ENCODE measurements around the gene CHSY1.

CHSY1 gene

DNA sequence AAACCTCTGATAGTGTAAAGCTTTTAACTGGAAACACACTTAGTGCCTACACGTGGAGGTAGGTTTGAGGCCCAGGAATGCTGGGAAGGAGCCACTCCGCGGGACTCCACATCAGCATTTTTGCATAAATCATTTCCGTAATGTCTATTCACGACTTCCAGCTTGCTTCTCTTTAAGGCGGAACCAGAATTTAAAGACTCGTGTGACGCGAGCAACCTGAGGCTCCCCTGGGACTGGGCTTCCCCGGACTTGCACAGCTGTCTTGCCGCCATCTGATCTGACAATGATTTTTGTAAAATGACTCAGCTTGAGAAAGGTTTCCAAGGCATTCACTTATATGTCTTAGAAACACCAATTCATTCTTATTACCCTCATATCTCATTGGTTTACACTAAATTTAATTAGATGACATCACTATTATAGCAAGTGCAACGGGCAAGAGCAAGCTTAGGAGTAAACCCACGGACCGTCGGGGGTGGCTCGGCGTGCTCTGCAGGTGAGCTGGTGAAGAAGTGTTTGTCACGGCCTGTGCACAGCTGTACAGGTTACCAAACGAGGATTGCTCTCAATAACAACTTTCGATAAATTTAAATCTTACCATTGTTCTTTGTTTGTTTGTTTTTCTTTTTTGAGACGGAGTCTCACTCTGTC lies 95.2 kb downstream of the CHSY1 start:
- no peak for DNase-seq (ENCODE audit: low spot score in 2 of 2)

DNA sequence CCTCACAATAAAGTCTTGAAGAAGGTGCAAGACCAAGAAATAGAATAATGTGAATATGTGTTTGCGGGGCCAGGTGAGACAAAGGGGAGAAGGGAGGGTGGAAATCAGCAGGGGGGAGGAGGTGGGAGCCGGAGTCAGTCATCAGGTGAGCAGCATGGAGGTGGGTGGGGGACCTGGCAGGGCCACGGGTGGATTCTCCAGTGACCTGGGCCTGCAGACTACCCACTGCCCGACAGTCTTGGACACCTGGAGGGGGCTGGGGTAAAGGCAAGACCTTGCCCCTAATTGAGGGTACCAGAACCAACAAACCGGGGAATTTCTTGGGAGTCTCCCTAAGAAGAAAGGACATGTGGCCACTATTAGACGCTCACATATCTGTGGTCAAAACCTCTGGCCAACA lies 95.8 kb downstream of the CHSY1 start:
- no peak overlapping the region for H3K4me3 ChIP-seq
- in situ Hi-C loops (cut with MboI; ENCODE audit: low sequenced_read_pairs): no loop called here
- H3K9me3 ChIP-seq: no peaks in the 10 kb centered on the region
- no peaks in the 10 kb centered on the region for H3K4me1 ChIP-seq
- no peaks in the 10 kb centered on the region for H3K36me3 ChIP-seq (replicated peaks)
- no peaks in the 10 kb centered on the region for H3K27me3 ChIP-seq (ENCODE audit: low read depth)
- no peak for DNase-seq (ENCODE audit: low spot score in 2 of 2)

More for the DNA sequence above, 95.2 kb downstream of the CHSY1 start:
- H3K4me1 ChIP-seq: no peaks in the 10 kb centered on the region
- H3K27me3 ChIP-seq (ENCODE audit: low read depth): no peaks in the 10 kb centered on the region
- H3K36me3 ChIP-seq (replicated peaks): no peaks in the 10 kb centered on the region
- H3K9me3 ChIP-seq: no peaks in the 10 kb centered on the region
- in situ Hi-C loops (cut with MboI; ENCODE audit: low sequenced_read_pairs): no loop called here
- no peak overlapping the region for H3K4me3 ChIP-seq

DNA sequence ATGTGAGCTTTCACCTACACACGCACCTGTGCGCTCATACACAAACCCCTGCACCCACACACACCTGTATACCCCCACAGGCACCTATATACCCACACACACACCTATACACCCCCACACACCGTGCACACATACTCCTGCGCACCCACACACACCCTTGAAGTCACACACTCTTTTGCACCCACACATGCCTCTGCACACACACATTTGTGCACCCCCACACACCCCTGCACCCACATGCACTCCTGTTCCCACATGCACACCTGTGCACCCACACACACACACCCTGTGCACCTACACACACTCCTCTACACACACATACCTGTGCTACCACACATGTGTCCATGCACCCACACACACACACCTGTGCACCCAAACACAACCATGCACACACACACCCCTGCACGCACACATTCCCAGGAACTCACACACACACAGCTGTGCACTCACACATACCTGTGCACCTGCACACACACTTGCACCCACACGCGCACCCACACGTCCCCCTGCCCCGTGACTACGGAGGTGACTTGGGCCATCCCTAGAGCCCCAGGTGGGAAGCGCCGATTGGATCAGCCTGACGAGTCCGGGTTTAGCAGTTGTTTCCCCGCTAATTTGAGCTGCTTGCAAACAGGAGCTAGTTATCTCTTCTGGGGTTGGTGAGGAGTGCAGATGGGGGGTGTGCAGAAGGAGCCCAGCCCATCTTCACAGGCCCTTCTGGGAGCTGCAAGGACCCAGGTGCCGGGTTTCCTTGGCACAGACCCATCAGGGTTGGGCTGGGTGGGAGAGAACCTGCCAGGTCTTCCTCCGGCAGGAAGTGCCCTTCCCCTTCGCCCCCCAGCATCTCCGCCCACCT lies 97.8 kb downstream of the CHSY1 start:
- no peak for DNase-seq (ENCODE audit: low spot score in 2 of 2)
- Histone ChIP-seq H3K4me3 (no peak overlapping the region), H3K27me3 (ENCODE audit: low read depth) (no peaks in the 10 kb centered on the region), H3K9me3 (no peaks in the 10 kb centered on the region), H3K36me3 (replicated peaks) (no peaks in the 10 kb centered on the region), H3K4me1 (no peaks in the 10 kb centered on the region)
- in situ Hi-C loops (cut with MboI; ENCODE audit: low sequenced_read_pairs): no loop called here

DNA sequence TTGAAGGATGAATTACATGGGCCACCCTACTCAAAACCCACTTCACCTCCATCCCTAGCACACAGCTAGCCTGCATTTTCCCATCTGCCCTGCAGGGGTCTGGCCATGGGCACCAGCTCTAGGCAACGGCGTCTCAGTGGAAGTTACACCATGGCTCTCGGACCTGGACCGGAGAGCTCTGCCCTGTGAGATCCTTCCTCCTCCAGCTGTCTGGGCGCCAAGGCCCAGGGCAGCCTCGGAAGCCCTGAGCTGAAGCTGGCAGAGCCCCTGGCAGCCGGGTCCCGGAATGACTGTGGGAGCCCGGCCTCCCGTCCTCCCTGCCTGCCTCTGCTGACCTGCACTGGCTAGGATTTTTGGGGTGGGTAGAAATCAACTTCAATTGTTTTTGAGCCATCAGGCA lies 98.9 kb downstream of the CHSY1 start:
- no peak overlapping the region for H3K4me3 ChIP-seq
- in situ Hi-C loops (cut with MboI; ENCODE audit: low sequenced_read_pairs): no loop called here
- H3K4me1 ChIP-seq: no peaks in the 10 kb centered on the region
- peak; percentile 11 to 66 for DNase-seq (ENCODE audit: low spot score in 2 of 2)
- H3K9me3 ChIP-seq: no peaks in the 10 kb centered on the region
- no peaks in the 10 kb centered on the region for H3K36me3 ChIP-seq (replicated peaks)
- no peaks in the 10 kb centered on the region for H3K27me3 ChIP-seq (ENCODE audit: low read depth)

DNA sequence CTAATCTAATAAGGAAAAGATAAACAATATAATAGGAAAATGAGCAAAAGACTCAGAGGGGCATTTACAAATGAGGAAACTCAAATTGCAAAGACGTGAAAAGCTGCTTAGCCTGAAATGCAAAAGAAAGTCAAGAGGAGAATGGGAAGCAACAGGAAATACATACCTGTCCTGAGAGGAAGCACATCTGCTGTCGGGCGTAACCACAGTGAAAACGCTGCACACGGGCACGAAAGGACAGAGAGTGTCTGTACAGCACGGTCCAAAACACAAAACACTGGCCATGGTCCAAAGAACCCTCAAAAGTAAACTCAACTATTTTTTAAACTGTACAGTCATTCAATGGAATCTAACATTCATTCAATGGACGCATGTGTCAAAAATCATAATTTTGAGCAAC lies 100.6 kb downstream of the CHSY1 start:
- no peaks in the 10 kb centered on the region for H3K9me3 ChIP-seq
- no peak overlapping the region for H3K4me3 ChIP-seq
- H3K36me3 ChIP-seq (replicated peaks): no peaks in the 10 kb centered on the region
- no peak for DNase-seq (ENCODE audit: low spot score in 2 of 2)
- H3K4me1 ChIP-seq: no peaks in the 10 kb centered on the region
- in situ Hi-C loops (cut with MboI; ENCODE audit: low sequenced_read_pairs): no loop called here
- no peaks in the 10 kb centered on the region for H3K27me3 ChIP-seq (ENCODE audit: low read depth)

DNA sequence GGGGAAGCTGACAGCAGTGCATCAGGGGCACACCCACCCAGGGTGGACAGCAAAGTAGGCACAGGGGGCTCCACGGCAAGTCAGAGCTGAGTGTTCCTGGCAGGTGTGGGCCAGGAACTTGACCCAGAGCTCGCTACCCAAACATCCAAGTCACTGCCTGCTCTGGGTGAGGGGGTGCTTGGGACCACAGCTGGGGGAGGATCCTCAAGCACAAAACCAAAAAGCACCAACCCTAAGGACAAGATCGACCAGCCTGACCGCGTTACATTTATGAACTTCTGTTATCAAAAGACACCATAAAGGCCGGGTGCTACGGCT lies 101.2 kb downstream of the CHSY1 start:
- no peak for DNase-seq (ENCODE audit: low spot score in 2 of 2)
- H3K4me3 ChIP-seq: no peak overlapping the region
- no peaks in the 10 kb centered on the region for H3K4me1 ChIP-seq
- in situ Hi-C loops (cut with MboI; ENCODE audit: low sequenced_read_pairs): no loop called here
- H3K9me3 ChIP-seq: no peaks in the 10 kb centered on the region
- no peaks in the 10 kb centered on the region for H3K27me3 ChIP-seq (ENCODE audit: low read depth)
- H3K36me3 ChIP-seq (replicated peaks): no peaks in the 10 kb centered on the region

DNA sequence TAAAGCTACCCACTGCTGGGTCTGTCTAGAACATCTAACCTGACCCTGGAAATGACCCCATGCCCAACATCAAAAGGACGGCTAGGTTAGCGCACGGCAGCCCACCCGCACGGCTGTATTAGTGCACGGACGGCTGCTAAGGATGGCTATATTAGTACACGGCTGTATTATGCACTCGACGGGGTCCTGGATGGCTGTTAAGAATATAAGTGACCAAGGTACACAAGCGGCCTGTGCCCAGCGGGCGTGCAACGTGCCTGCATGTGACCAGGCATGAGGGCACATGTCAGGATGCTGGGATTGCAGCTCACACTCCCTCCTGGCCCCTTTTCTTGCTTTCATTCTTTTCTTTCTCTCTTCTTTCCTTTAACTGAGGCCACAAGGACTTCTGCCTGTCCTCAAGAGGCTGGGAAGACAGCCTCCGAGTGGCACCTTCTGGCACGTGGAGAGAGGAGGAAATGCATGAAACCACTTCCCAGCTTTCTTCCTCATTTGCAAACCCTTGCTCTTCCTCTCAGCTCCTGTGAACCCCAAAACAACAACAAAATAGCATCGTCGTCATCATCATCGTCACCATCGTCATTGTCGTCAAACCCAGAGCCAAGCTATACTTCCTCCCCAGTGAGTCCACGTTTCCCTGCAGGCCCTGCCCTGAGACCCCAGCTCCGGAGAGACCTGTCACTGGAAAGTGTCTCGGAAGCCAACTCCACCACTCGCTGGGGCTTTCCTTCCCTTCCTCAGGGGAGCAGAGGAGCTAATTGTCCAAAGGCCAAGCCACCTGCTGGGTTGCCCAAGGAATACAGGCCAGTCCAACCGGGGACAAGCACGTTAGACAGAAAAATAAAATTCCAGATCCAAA lies 101.8 kb downstream of the CHSY1 start:
- in situ Hi-C loops (cut with MboI; ENCODE audit: low sequenced_read_pairs): no loop called here
- Histone ChIP-seq H3K36me3 (replicated peaks) (no peaks in the 10 kb centered on the region), H3K4me1 (no peaks in the 10 kb centered on the region)

DNA sequence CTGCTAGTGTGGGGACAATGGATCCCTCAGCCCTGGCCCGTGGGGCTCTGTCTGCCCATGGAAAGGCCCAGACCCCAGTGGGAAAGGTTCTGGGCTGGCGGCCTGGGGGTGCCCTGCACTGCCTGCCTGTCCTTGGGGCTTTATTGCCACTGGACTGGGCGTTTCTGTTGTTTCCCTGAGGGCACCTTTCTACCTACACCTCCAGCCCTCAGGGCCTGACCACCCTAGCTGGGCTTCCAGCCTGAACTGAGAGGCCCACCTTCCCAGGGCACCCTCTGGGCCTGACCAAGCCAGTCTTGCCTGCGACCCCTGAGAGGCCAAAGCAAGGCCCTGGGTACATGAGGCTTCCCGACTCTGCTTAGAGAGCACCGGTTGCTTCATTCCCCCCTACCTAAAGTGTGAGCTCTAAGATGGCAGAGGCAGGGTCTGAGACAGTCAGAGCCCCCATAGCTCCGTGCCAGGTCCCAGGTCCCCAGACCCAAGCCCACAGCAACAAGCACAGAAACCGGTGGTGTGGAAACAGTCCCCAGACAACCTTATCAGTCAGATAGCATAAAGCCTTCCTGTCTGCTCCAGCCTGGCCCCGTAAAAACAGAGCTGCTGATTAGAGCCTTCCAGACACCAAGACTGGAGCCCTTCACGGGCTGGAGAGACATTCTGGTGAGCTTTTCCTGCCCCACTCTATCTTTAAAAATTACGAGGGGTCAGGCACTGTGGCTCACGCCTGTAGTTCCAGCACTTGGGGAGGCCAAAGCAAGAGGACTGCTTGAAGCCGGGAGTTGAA lies 102.8 kb downstream of the CHSY1 start:
- no peak for DNase-seq (ENCODE audit: low spot score in 2 of 2)
- H3K9me3 ChIP-seq: no peaks in the 10 kb centered on the region
- in situ Hi-C loops (cut with MboI; ENCODE audit: low sequenced_read_pairs): no loop called here
- no peaks in the 10 kb centered on the region for H3K36me3 ChIP-seq (replicated peaks)
- H3K27me3 ChIP-seq (ENCODE audit: low read depth): no peaks in the 10 kb centered on the region
- no peaks in the 10 kb centered on the region for H3K4me1 ChIP-seq
- H3K4me3 ChIP-seq: no peak overlapping the region

More for the DNA sequence above, 101.8 kb downstream of the CHSY1 start:
- H3K27me3 ChIP-seq (ENCODE audit: low read depth): no peaks in the 10 kb centered on the region
- H3K4me3 ChIP-seq: no peak overlapping the region
- no peaks in the 10 kb centered on the region for H3K9me3 ChIP-seq
- DNase-seq (ENCODE audit: low spot score in 2 of 2): no peak

DNA sequence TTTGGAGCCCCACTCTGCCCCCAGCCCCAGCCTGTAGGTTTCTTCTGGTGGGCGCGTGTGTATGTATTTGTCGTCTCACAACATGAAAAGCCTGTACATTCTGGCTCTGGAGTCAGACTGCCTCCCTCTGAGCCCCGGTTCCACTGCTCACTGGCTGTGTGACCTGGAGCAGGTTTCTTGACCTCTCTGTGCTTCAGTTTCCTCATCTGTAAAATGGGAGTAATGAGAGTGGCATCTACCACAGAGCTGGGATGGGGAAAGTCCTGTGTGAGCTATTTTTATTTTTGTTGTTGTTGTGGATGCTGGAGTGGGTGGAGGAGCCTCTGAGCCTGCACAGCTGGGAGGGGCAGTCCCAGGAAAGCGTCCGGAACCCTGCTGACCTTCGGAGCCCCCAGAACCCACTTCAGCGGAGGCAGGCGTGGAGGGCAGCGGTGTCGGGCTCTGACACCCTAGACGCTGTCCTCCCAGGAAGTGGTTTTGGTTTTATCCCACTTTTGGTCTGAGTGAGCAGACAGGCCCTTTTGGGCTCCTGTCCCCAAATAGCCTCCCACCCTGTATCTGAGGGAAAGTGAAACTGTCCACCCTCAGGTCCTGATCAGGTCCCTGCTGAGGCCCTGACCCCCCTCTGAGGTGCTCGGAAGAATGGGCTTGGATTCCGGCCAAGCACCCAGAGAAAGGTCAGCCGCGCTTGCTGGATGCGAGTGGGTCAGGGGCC lies 103.5 kb downstream of the CHSY1 start:
- no peak for DNase-seq (ENCODE audit: low spot score in 2 of 2)

DNA sequence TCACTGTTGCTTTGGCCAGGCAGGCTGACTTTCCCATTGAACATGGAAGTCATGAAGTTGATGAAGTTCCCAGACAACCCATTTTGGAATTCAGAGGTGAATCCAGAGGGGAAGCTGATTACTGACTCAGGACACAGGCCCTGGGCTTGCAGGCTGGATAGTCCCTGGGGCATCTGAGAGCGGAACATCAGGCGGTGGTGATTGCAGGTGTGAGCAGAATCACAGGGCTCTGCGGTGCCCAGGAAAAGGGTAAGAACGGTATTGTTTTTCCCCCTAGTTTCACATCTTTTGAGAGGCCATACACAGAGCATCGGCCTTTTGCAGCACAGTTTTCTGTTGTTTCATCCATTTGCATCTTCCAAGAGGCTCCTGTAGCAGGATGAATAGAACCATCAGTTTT lies 104.7 kb downstream of the CHSY1 start:
- Histone ChIP-seq H3K9me3 (no peaks in the 10 kb centered on the region), H3K27me3 (ENCODE audit: low read depth) (no peaks in the 10 kb centered on the region), H3K4me3 (no peak overlapping the region), H3K36me3 (replicated peaks) (no peaks in the 10 kb centered on the region), H3K4me1 (no peaks in the 10 kb centered on the region)
- in situ Hi-C loops (cut with MboI; ENCODE audit: low sequenced_read_pairs): no loop called here
- DNase-seq (ENCODE audit: low spot score in 2 of 2): no peak

More for the DNA sequence above, 103.5 kb downstream of the CHSY1 start:
- no peaks in the 10 kb centered on the region for H3K36me3 ChIP-seq (replicated peaks)
- H3K4me1 ChIP-seq: no peaks in the 10 kb centered on the region
- no peaks in the 10 kb centered on the region for H3K27me3 ChIP-seq (ENCODE audit: low read depth)
- no peak overlapping the region for H3K4me3 ChIP-seq
- no peaks in the 10 kb centered on the region for H3K9me3 ChIP-seq
- in situ Hi-C loops (cut with MboI; ENCODE audit: low sequenced_read_pairs): no loop called here

DNA sequence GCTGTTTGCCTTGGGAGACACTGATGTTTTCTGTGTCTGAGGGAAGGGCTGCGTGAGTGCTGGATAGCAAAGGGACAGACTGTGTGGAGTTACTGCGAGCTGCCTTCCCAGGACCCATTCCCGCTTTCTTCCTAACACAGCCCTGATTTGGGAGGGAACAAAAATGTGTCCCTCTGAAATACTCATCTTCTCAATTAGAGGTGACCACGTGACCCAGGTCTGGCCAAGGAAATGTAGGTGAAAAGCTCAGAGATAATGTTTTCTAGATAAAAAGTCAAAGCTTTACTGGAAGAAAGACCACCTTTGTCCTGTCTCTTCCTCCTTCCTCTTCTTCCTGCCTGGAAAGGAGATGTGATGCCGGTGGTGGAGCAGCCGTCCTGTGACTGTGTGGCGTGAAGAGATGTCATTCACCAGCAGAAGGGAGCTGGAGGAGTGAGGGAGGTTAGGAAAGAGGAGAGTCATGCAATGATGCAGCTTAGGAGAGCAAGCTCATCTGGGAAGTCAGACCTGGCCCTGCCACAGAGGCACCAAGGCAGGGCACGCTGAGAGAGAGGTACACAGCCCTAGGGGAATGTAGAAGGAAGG lies 105.6 kb downstream of the CHSY1 start:
- Histone ChIP-seq H3K4me3 (no peak overlapping the region), H3K36me3 (replicated peaks) (no peaks in the 10 kb centered on the region), H3K9me3 (no peaks in the 10 kb centered on the region), H3K4me1 (no peaks in the 10 kb centered on the region), H3K27me3 (ENCODE audit: low read depth) (no peaks in the 10 kb centered on the region)
- no peak for DNase-seq (ENCODE audit: low spot score in 2 of 2)
- in situ Hi-C loops (cut with MboI; ENCODE audit: low sequenced_read_pairs): no loop called here

DNA sequence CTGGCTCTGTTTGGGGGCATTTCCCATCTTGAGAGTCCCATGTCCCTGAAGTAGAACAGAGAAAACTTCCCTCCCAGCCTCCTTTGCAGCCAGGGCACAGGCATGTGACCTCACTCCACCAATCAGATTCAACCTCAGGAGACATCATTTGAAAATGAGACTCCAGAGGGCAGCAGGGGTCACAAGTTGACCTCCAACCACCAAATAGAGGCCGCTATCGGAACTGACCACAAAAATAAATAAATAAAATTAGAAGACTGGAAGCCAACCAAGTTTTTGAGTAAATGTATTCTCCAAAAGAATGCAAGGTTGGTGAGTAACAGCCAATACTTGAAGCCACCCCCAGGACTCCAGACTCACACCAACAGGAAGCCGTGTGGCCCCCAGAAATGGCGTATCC lies 106.5 kb downstream of the CHSY1 start:
- Histone ChIP-seq H3K4me1 (no peaks in the 10 kb centered on the region), H3K27me3 (ENCODE audit: low read depth) (no peaks in the 10 kb centered on the region), H3K9me3 (no peaks in the 10 kb centered on the region), H3K36me3 (replicated peaks) (no peaks in the 10 kb centered on the region), H3K4me3 (no peak overlapping the region)
- no peak for DNase-seq (ENCODE audit: low spot score in 2 of 2)
- in situ Hi-C loops (cut with MboI; ENCODE audit: low sequenced_read_pairs): no loop called here

DNA sequence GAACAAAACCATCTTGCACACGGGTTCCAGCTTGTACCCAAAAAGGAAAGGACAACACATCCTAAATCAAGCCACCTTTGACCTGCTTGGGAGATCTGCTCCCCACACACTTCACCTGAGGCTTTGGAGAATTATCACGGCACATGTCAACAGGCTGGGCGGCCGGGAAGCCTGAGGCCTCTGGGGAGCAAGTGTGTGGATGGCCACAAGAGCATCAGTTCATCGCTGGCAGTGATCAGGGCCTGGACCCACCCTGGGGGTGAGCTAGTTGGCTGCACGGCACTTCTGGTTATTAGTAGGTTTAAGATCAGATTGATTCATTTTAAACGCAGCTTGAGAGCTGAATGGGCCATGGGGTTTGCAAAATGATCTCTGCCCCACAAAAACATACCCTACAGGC lies 108.5 kb downstream of the CHSY1 start:
- H3K9me3 ChIP-seq: no peaks in the 10 kb centered on the region
- H3K4me1 ChIP-seq: no peaks in the 10 kb centered on the region
- H3K36me3 ChIP-seq (replicated peaks): no peaks in the 10 kb centered on the region
- DNase-seq (ENCODE audit: low spot score in 2 of 2): no peak
- no peaks in the 10 kb centered on the region for H3K27me3 ChIP-seq (ENCODE audit: low read depth)
- in situ Hi-C loops (cut with MboI; ENCODE audit: low sequenced_read_pairs): no loop called here
- H3K4me3 ChIP-seq: no peak overlapping the region

Measured in HAP-1 (cell line).